GM12878 (cell line): ENCODE results near the gene SPTLC3. TPM values are rescaled to one million over a fixed set of nuclear protein-coding genes. Genes with fewer than 3 reads are reported as not detected.

Experiments
- ATAC-seq: fragments of 200-7000 bp; cut with Tn5 transposase; 3 replicates; pipeline ENCODE4 v1.9.1; 2020; ENCODE audit warnings: mild to moderate bottlenecking, moderate library complexity
- BruUV-seq: library from RNA; stranded (reverse); fragments of 400-500 nt; replicated peaks from 2 replicates; lab custom pipeline; 2021; lab: Mats Ljungman, UMichigan
- CTCF ChIA-PET: fragments of 300-600 bp; sonication (Branson Sonifier 250); formaldehyde crosslinking; extraction: SDS; loops from one replicate; lab custom pipeline; 2021; ENCODE audit warnings: inconsistent platforms; lab: Yijun Ruan, JAX
- POLR2A ChIA-PET: fragments of 350-600 bp; formaldehyde crosslinking; extraction: SDS; loops from one replicate; lab custom pipeline; 2021; ENCODE audit warnings: inconsistent platforms; lab: Charles Lee
- RAD21 ChIA-PET: fragments of 300-600 bp; sonication (Branson Sonifier 250); formaldehyde crosslinking; loops from one replicate; lab custom pipeline; 2023; ENCODE audit warnings: antibody characterized with exemption; ENCODE audit not compliant: unreplicated experiment; lab: Charles Lee
- SMC1A ChIA-PET: fragments of 300-600 bp; sonication (Branson Sonifier 250); formaldehyde crosslinking; loops from one replicate; lab custom pipeline; 2023; ENCODE audit not compliant: unreplicated experiment, uncharacterized antibody; lab: Charles Lee
- DNase-seq: peaks from one replicate; pipeline ENCODE4 v3.0.0-alpha.2; 2011; ENCODE audit warnings: low read depth, low spot score
- FAIRE-seq: peaks from 3 replicates; lab custom pipeline; 2011; peaks lifted over from hg19 to GRCh38; lab: Jason Lieb, UNC
- H2AFZ ChIP-seq: 2 replicates; pipeline ENCODE4 v1.6.0; 2011; ENCODE audit warnings: low read depth, low read length, control low read depth; ENCODE audit not compliant: control insufficient read depth
- H3K27ac ChIP-seq: 2 replicates; pipeline ENCODE4 v1.5.1; 2011; ENCODE audit warnings: control low read depth; ENCODE audit not compliant: control insufficient read depth, insufficient read depth
- H3K27me3 ChIP-seq, 2 experiments: replicated peaks in 1 of 2; 2 replicates each; pipeline versions ENCODE4 v1.6.0 to v1.6.1; 2011; ENCODE audit warnings: low read length in 1 of 2; ENCODE audit not compliant: control insufficient read depth in 2 of 2, insufficient read depth in 2 of 2
- H3K36me3 ChIP-seq, 2 experiments: 2 replicates each; pipeline ENCODE4 v1.5.1; 2011; ENCODE audit warnings: low read length in 1 of 2; ENCODE audit not compliant: control insufficient read depth in 2 of 2, insufficient read depth in 2 of 2
- H3K4me1 ChIP-seq: 2 replicates; pipeline ENCODE4 v1.6.1; 2011; ENCODE audit warnings: mild to moderate bottlenecking, low read length, moderate library complexity, mixed read lengths; ENCODE audit not compliant: control insufficient read depth, insufficient read depth
- H3K4me2 ChIP-seq: 2 replicates; pipeline ENCODE4 v1.6.0; 2011; ENCODE audit warnings: control low read depth; ENCODE audit not compliant: control insufficient read depth, insufficient read depth
- H3K4me3 ChIP-seq: fragments of 200-600 bp; sonication (generic); 2 replicates; pipeline ENCODE4 v1.5.1; 2016
- H3K79me2 ChIP-seq: 2 replicates; pipeline ENCODE4 v1.6.0; 2011; ENCODE audit warnings: low read length; ENCODE audit not compliant: control insufficient read depth, insufficient read depth
- H3K9ac ChIP-seq: 2 replicates; pipeline ENCODE4 v1.8.0; 2011; ENCODE audit warnings: low read length, control low read depth, mixed read lengths; ENCODE audit not compliant: control insufficient read depth, insufficient read depth
- H3K9me3 ChIP-seq: replicated peaks from 3 replicates; pipeline ENCODE4 v1.5.1; 2011; ENCODE audit warnings: mild to moderate bottlenecking, low read length; ENCODE audit not compliant: control insufficient read depth, insufficient read depth
- H4K20me1 ChIP-seq: 2 replicates; pipeline ENCODE4 v1.6.0; 2011; ENCODE audit not compliant: control insufficient read depth, insufficient read depth
- CBX3 ChIP-seq: fragments of 200-600 bp; sonication (generic); IDR thresholded peaks from 2 replicates; pipeline ENCODE4 v1.6.1; 2016; ENCODE audit warnings: low read depth, borderline replicate concordance
- CBX5 ChIP-seq: sonication (generic); IDR thresholded peaks from 2 replicates; pipeline ENCODE4 v1.6.1; 2016; ENCODE audit warnings: low read depth, moderate library complexity, mild to moderate bottlenecking, inconsistent platforms
- CHD2 ChIP-seq: IDR thresholded peaks from 2 replicates; pipeline ENCODE4 v1.6.1; 2011; ENCODE audit warnings: low read depth, low read length, improper control_type of control experiment, borderline replicate concordance
- GATAD2B ChIP-seq: fragments of 450-650 bp; conservative IDR thresholded peaks from 2 replicates; pipeline ENCODE4 v1.6.1; 2017; ENCODE audit warnings: low read depth, mild to moderate bottlenecking, moderate library complexity
- JUNB ChIP-seq: IDR thresholded peaks from 2 replicates; pipeline ENCODE4 v1.6.1; 2016; ENCODE audit warnings: antibody characterized with exemption, mild to moderate bottlenecking
- KLF5 ChIP-seq: fragments of 450-650 bp; IDR thresholded peaks from 2 replicates; pipeline ENCODE4 v1.6.1; 2014; ENCODE audit warnings: mild to moderate bottlenecking; ENCODE audit not compliant: partially characterized antibody
- NBN ChIP-seq: fragments of 450-650 bp; IDR thresholded peaks from 2 replicates; pipeline ENCODE4 v1.6.1; 2016
- NFXL1 ChIP-seq: fragments of 450-650 bp; IDR thresholded peaks from 2 replicates; pipeline ENCODE4 v1.6.1; 2017; ENCODE audit warnings: antibody characterized with exemption, mild to moderate bottlenecking, borderline replicate concordance
- POLR2AphosphoS5 ChIP-seq: IDR thresholded peaks from 2 replicates; pipeline ENCODE4 v1.6.1; 2011; ENCODE audit warnings: mild to moderate bottlenecking, low read length, inconsistent platforms
- SKIL ChIP-seq: fragments of 450-650 bp; IDR thresholded peaks from 2 replicates; pipeline ENCODE4 v1.6.1; 2017; ENCODE audit warnings: mild to moderate bottlenecking, low read depth, inconsistent platforms; ENCODE audit not compliant: poor library complexity, severe bottlenecking
- SMARCA5 ChIP-seq: fragments of 450-650 bp; IDR thresholded peaks from 2 replicates; pipeline ENCODE4 v1.6.1; 2017; ENCODE audit warnings: mild to moderate bottlenecking
- SMC3 ChIP-seq: IDR thresholded peaks from 2 replicates; pipeline ENCODE4 v1.6.1; 2011; ENCODE audit warnings: low read length, improper control_type of control experiment, borderline replicate concordance
- SREBF1 ChIP-seq: IDR thresholded peaks from 2 replicates; pipeline ENCODE4 v1.6.1; 2012; ENCODE audit warnings: mild to moderate bottlenecking, low read length
- TBL1XR1 ChIP-seq: IDR thresholded peaks from 2 replicates; pipeline ENCODE4 v1.6.1; 2012; ENCODE audit warnings: low read depth, low read length, improper control_type of control experiment
- TCF7 ChIP-seq: IDR thresholded peaks from 2 replicates; pipeline ENCODE4 v1.6.1; 2014; ENCODE audit warnings: antibody characterized with exemption, borderline replicate concordance
- USF2 ChIP-seq: IDR thresholded peaks from 2 replicates; pipeline ENCODE4 v1.6.1; 2011; ENCODE audit warnings: low read depth, low read length, improper control_type of control experiment, borderline replicate concordance
- ZNF687 ChIP-seq: fragments of 450-650 bp; IDR thresholded peaks from 2 replicates; pipeline ENCODE4 v1.6.1; 2017; ENCODE audit warnings: mild to moderate bottlenecking, moderate library complexity
- ZSCAN29 ChIP-seq: fragments of 450-650 bp; IDR thresholded peaks from 2 replicates; pipeline ENCODE4 v1.6.1; 2017; ENCODE audit warnings: mild to moderate bottlenecking, moderate library complexity
- WGBS: methylation state at CpG from one replicate; pipeline ENCODE4 v1.1.6; 2016; ENCODE audit warnings: low lambda C conversion rate; ENCODE audit not compliant: insufficient replicate concordance, insufficient coverage; ENCODE audit errors: missing lambda C conversion rate; 5-methylcytosine and 5-hydroxymethylcytosine counted together
- in situ Hi-C: fragments of 300-500 bp; cut with MboI; formaldehyde crosslinking; loops from 9 replicates; pipeline ENCODE4 v1.14.3; 2018; ENCODE audit warnings: mixed read lengths
- intact Hi-C: fragments of 100-400 bp; cut with micrococcal nuclease; formaldehyde crosslinking; loops from one replicate; pipeline ENCODE4 v1.14.2; 2022; ENCODE audit not compliant: unreplicated experiment
- polyA plus RNA-seq, 11 experiments: library from polyadenylated mRNA; depleted of rRNA in 4 of 11; unstranded in 6 of 11; stranded (reverse) in 5 of 11; fragments of >200 nt; fragmentation: Nextera tagmentation in 4 of 11; fragmentation: Illumina TruSeq in 1 of 11; extraction: Ambion mirVana in 4 of 11; extraction: Trizol in 1 of 11; gene quantifications; 1 replicate in 1 of 11; 2 replicates in 10 of 11; pipeline versions ENCODE4 v1.2.1 to v1.2.3, GENCODE V29; 2011 to 2016; ENCODE audit warnings: inconsistent platforms in 2 of 11, missing spikeins in 2 of 11, low read depth in 1 of 11
- total RNA-seq, 4 experiments: library from RNA; depleted of rRNA in 3 of 4; stranded (reverse); fragments of >200 nt in 3 of 4; fragmentation: Illumina TruSeq in 1 of 4; extraction: Trizol in 1 of 4; gene quantifications; 2 replicates each; pipeline versions ENCODE4 v1.2.1 to v1.2.3, GENCODE V29; 2013 to 2021

Gene SPTLC3
- total and polyA plus RNA-seq, 10 of the 15 experiments (the other 5 are each of a cell fraction or from before 2014, with no cell fraction given), result 0.04 to 0.29 (median 0.06) TPM; not detected in 7

- Histone ChIP-seq H3K4me2 (no peak overlapping the region), H2AFZ (no peak overlapping the region), H3K36me3 (no peaks in the 10 kb centered on the region), H3K4me3 (no peak overlapping the region), H3K79me2 (no peaks in the 10 kb centered on the region), H3K27me3 (no peaks in the 10 kb centered on the region), H3K4me1 (no peaks in the 10 kb centered on the region), H3K9me3 (no peaks in the 10 kb centered on the region; the same call in 1 of the 3 replicates)
- FAIRE-seq, result no peak
- DNase-seq, result no peak
- intact Hi-C loops, result no loop called here
- no peak for ATAC-seq
- no TSS peak for BruUV-seq
- TF ChIP-seq SKIL (no peak), NBN (no peak), TCF7 (no peak), SMARCA5 (no peak), CBX3 (no peak), SMC3 (no peak), ZSCAN29 (no peak), SREBF1 (no peak), POLR2AphosphoS5 (no peak), NFXL1 (no peak), KLF5 (no peak), CHD2 (no peak), TBL1XR1 (no peak), GATAD2B (no peak), USF2 (no peak), ZNF687 (no peak), CBX5 (no peak), JUNB (no peak)
- TF ChIP-seq, all 136 proteins: peak for 0
- WGBS, result 13% methylated on average over 2 of the region's 2 CpGs
- SMC1A ChIA-PET, result interaction anchor here (0.5 kb wide), 1 partner anchor 391 kb away, joined by 3 read pairs; no protein-coding TSS in a partner anchor
- Histone ChIP-seq H3K9ac (no peak overlapping the region), H3K27ac (no peak overlapping the region), H4K20me1 (no peaks in the 10 kb centered on the region)
- POLR2A ChIA-PET, result no interaction called here
- RAD21 ChIA-PET, result no interaction called here
- CTCF ChIA-PET, result interaction anchor here (1.5 kb wide), 1 partner anchor 34 kb away, joined by 3 read pairs; no protein-coding TSS in a partner anchor
- in situ Hi-C loops, result no loop called here
Measured at GRCh38 chr20:13017883-13018535, 9.2 kb downstream of the SPTLC3 start.
